Activated CD4-positive, alpha-beta memory T cell treated with anti-CD3 and anti-CD28 coated beads for 36 hours (primary cell): ENCODE results near the gene TMEM107. TPM values are rescaled to one million over a fixed set of nuclear protein-coding genes. Genes with fewer than 3 reads are reported as not detected.

Experiments used
- CTCF ChIA-PET: fragments of 350-600 bp; sonication (Branson Sonifier 250); formaldehyde crosslinking; loops from one replicate; lab custom pipeline; 2021; ENCODE audit warnings: antibody characterized with exemption, inconsistent platforms; lab: Charles Lee
- POLR2A ChIA-PET: fragments of 350-600 bp; sonication (Branson Sonifier 250); formaldehyde crosslinking; loops from one replicate; lab custom pipeline; 2021; ENCODE audit warnings: antibody characterized with exemption; lab: Charles Lee
- DNase-seq: peaks from one replicate; pipeline ENCODE4 v3.0.0-alpha.2; 2020
- H3K27ac Mint-ChIP-seq: one replicate; pipeline ENCODE4 v1.8.0; 2021; ENCODE audit warnings: mixed read lengths
- H3K27me3 Mint-ChIP-seq: one replicate; pipeline ENCODE4 v1.8.0; 2021; ENCODE audit warnings: mixed read lengths
- H3K36me3 Mint-ChIP-seq: one replicate; pipeline ENCODE4 v1.8.0; 2021; ENCODE audit warnings: mixed read lengths
- H3K4me1 Mint-ChIP-seq: one replicate; pipeline ENCODE4 v1.8.0; 2021; ENCODE audit warnings: low read depth, mixed read lengths
- H3K4me3 Mint-ChIP-seq: one replicate; pipeline ENCODE4 v1.8.0; 2021; ENCODE audit warnings: mild to moderate bottlenecking, mixed read lengths
- H3K9me3 Mint-ChIP-seq: one replicate; pipeline ENCODE4 v1.8.0; 2021; ENCODE audit warnings: mixed read lengths
- intact Hi-C: fragments of 100-400 bp; cut with micrococcal nuclease; formaldehyde crosslinking; loops from one replicate; pipeline ENCODE4 v1.15.1; 2023
- total RNA-seq, 2 experiments: library from RNA; stranded (reverse); gene quantifications; one replicate each; pipeline ENCODE4 v1.2.3, GENCODE V29; 2021

The TMEM107 gene
- total RNA-seq, 2 experiments from 2014 or later: 32.6 to 35.3 TPM

- intact Hi-C loops: no loop called here
- DNase-seq: peak; percentile 43
- no peaks in the 10 kb centered on the region for H3K27me3 Mint-ChIP-seq
- ChIA-PET POLR2A (interaction anchor here (0.7 to 4.5 kb wide), 5 partner anchors 12 to 216 kb away, joined by 3 to 146 read pairs (median 3); no protein-coding TSS in a partner anchor), CTCF (interaction anchor here (1.1 to 8.7 kb wide), 6 partner anchors 10 to 60 kb away, joined by 3 to 62 read pairs (median 6); partner anchors contain the start of genes ALOXE3 and HES7)
- H3K4me3 Mint-ChIP-seq: peak overlapping the region; percentile 86
- peaks cover 52% of the 10 kb centered on the region for H3K4me1 Mint-ChIP-seq
- H3K27ac Mint-ChIP-seq: peak overlapping the region; percentile 92
- peaks cover 24% of the 10 kb centered on the region for H3K36me3 Mint-ChIP-seq
- no peaks in the 10 kb centered on the region for H3K9me3 Mint-ChIP-seq
Observed at GRCh38 chr17:8160741-8161221, 15.4 kb downstream of the TMEM107 start.

GRCh38 chr17:8160224-8160577, 16.0 kb downstream of the TMEM107 start:
- no peak overlapping the region for H3K4me3 Mint-ChIP-seq
- CTCF ChIA-PET: interaction anchor here (0.5 to 8.7 kb wide), 4 partner anchors 21 to 99 kb away, joined by 3 to 62 read pairs (median 24); partner anchors contain the start of gene ALOXE3

GRCh38 chr17:8159459-8160223, 16.5 kb downstream of the TMEM107 start:
- Mint-ChIP-seq H3K27ac (peak overlapping the region; percentile 92), H3K36me3 (peaks cover 24% of the 10 kb centered on the region), H3K9me3 (no peaks in the 10 kb centered on the region), H3K4me1 (peaks cover 56% of the 10 kb centered on the region), H3K4me3 (no peak overlapping the region), H3K27me3 (no peaks in the 10 kb centered on the region)
- no peak for DNase-seq
- intact Hi-C loops: loop anchor here (5.0 kb wide), 1 partner anchor 317 kb away; no protein-coding TSS in a partner anchor
- ChIA-PET CTCF (interaction anchor here (0.5 to 8.7 kb wide), 10 partner anchors 9 to 98 kb away, joined by 3 to 62 read pairs (median 6); partner anchors contain the start of genes ALOXE3 and BORCS6), POLR2A (interaction anchor here (1.2 to 2.1 kb wide), 3 partner anchors 14 to 22 kb away, joined by 3 to 21 read pairs (median 6); partner anchors contain the start of gene TMEM107)

More at GRCh38 chr17:8160224-8160577, 16.0 kb downstream of the TMEM107 start:
- Mint-ChIP-seq H3K36me3 (peaks cover 24% of the 10 kb centered on the region), H3K27ac (peak overlapping the region; percentile 92), H3K27me3 (no peaks in the 10 kb centered on the region), H3K9me3 (no peaks in the 10 kb centered on the region), H3K4me1 (peaks cover 56% of the 10 kb centered on the region)
- intact Hi-C loops: no loop called here
- POLR2A ChIA-PET: interaction anchor here (0.7 to 1.5 kb wide), 2 partner anchors 22 to 28 kb away, joined by 3 to 6 read pairs; no protein-coding TSS in a partner anchor
- DNase-seq: no peak

GRCh38 chr17:8159032-8159400, 17.2 kb downstream of the TMEM107 start:
- DNase-seq: no peak
- peaks cover 24% of the 10 kb centered on the region for H3K36me3 Mint-ChIP-seq
- H3K9me3 Mint-ChIP-seq: no peaks in the 10 kb centered on the region
- intact Hi-C loops: loop anchor here (5.0 kb wide), 1 partner anchor 317 kb away; no protein-coding TSS in a partner anchor
- H3K4me3 Mint-ChIP-seq: no peak overlapping the region
- no peaks in the 10 kb centered on the region for H3K27me3 Mint-ChIP-seq
- H3K27ac Mint-ChIP-seq: peak overlapping the region; percentile 92
- H3K4me1 Mint-ChIP-seq: peaks cover 56% of the 10 kb centered on the region
- ChIA-PET POLR2A (interaction anchor here (1.2 to 2.1 kb wide), 2 partner anchors 14 to 17 kb away, joined by 3 to 21 read pairs; partner anchors contain the start of gene TMEM107), CTCF (interaction anchor here (0.8 to 8.7 kb wide), 11 partner anchors 8 to 98 kb away, joined by 4 to 62 read pairs (median 6); partner anchors contain the start of genes ALOXE3, BORCS6 and HES7)

GRCh38 chr17:8158267-8159031, 17.7 kb downstream of the TMEM107 start:
- Mint-ChIP-seq H3K27me3 (no peaks in the 10 kb centered on the region), H3K27ac (peak overlapping the region; percentile 80), H3K4me3 (peak overlapping the region; percentile 1), H3K36me3 (peaks cover 24% of the 10 kb centered on the region), H3K9me3 (no peaks in the 10 kb centered on the region), H3K4me1 (peaks cover 55% of the 10 kb centered on the region)
- DNase-seq: peak; percentile 93
- POLR2A ChIA-PET: interaction anchor here (0.6 to 2.1 kb wide), 3 partner anchors 15 to 34 kb away, joined by 3 to 21 read pairs (median 7); partner anchors contain the start of genes HES7 and TMEM107
- CTCF ChIA-PET: interaction anchor here (0.6 to 8.7 kb wide), 15 partner anchors 8 to 142 kb away, joined by 3 to 62 read pairs (median 6); partner anchors contain the start of genes ALOXE3, BORCS6 and HES7
- intact Hi-C loops: loop anchor here (5.0 kb wide), 1 partner anchor 316 kb away; no protein-coding TSS in a partner anchor

GRCh38 chr17:8156246-8156992, 19.8 kb downstream of the TMEM107 start:
- Mint-ChIP-seq H3K4me3 (no peak overlapping the region), H3K4me1 (peaks cover 56% of the 10 kb centered on the region), H3K27me3 (no peaks in the 10 kb centered on the region), H3K27ac (no peak overlapping the region), H3K9me3 (no peaks in the 10 kb centered on the region), H3K36me3 (peaks cover 17% of the 10 kb centered on the region)
- DNase-seq: peak; percentile 100
- ChIA-PET CTCF (interaction anchor here (1.0 to 8.7 kb wide), 10 partner anchors 13 to 145 kb away, joined by 3 to 62 read pairs (median 4); partner anchors contain the start of genes ALOXE3 and TMEM107), POLR2A (interaction anchor here (0.9 to 4.5 kb wide), 16 partner anchors 11 to 468 kb away, joined by 3 to 95 read pairs (median 4); partner anchors contain the start of genes CTC1, HES7, TMEM107 and WRAP53)
- intact Hi-C loops: loop anchor here (1.0 to 5.0 kb wide), 8 partner anchors 8 to 314 kb away; partner anchors contain the start of gene CTC1

GRCh38 chr17:8155996-8156245, 20.3 kb downstream of the TMEM107 start:
- Mint-ChIP-seq H3K9me3 (no peaks in the 10 kb centered on the region), H3K27ac (no peak overlapping the region), H3K4me3 (no peak overlapping the region), H3K27me3 (no peaks in the 10 kb centered on the region), H3K36me3 (peaks cover 12% of the 10 kb centered on the region), H3K4me1 (peaks cover 51% of the 10 kb centered on the region)
- CTCF ChIA-PET: interaction anchor here (1.0 to 8.7 kb wide), 8 partner anchors 16 to 145 kb away, joined by 3 to 62 read pairs (median 6); partner anchors contain the start of gene ALOXE3
- intact Hi-C loops: loop anchor here (1.0 to 5.0 kb wide), 8 partner anchors 8 to 314 kb away; partner anchors contain the start of gene CTC1
- POLR2A ChIA-PET: interaction anchor here (0.9 to 4.5 kb wide), 13 partner anchors 8 to 228 kb away, joined by 3 to 95 read pairs (median 4); partner anchors contain the start of genes CTC1, HES7 and TMEM107
- no peak for DNase-seq

- intact Hi-C loops: loop anchor here (5.0 kb wide), 1 partner anchor 313 kb away; no protein-coding TSS in a partner anchor
- Mint-ChIP-seq H3K4me1 (peaks cover 49% of the 10 kb centered on the region), H3K4me3 (no peak overlapping the region), H3K27ac (no peak overlapping the region), H3K36me3 (peaks cover 7% of the 10 kb centered on the region), H3K27me3 (no peaks in the 10 kb centered on the region), H3K9me3 (no peaks in the 10 kb centered on the region)
- ChIA-PET CTCF (interaction anchor here (1.1 to 8.7 kb wide), 6 partner anchors 16 to 45 kb away, joined by 3 to 62 read pairs (median 8); partner anchors contain the start of gene ALOXE3), POLR2A (interaction anchor here (0.5 to 4.5 kb wide), 13 partner anchors 9 to 243 kb away, joined by 3 to 95 read pairs (median 4); partner anchors contain the start of genes CTC1, HES7 and TMEM107)
- DNase-seq: no peak
Observed at GRCh38 chr17:8155231-8155995, 20.8 kb downstream of the TMEM107 start.

GRCh38 chr17:8154608-8155155, 21.5 kb downstream of the TMEM107 start:
- Mint-ChIP-seq H3K27ac (no peak overlapping the region), H3K4me1 (peaks cover 44% of the 10 kb centered on the region)

More at GRCh38 chr17:8154608-8155155, 21.5 kb downstream of the TMEM107 start:
- Mint-ChIP-seq H3K27me3 (no peaks in the 10 kb centered on the region), H3K36me3 (peaks cover 3% of the 10 kb centered on the region), H3K9me3 (no peaks in the 10 kb centered on the region), H3K4me3 (no peak overlapping the region)
- intact Hi-C loops: loop anchor here (5.0 kb wide), 1 partner anchor 312 kb away; no protein-coding TSS in a partner anchor
- POLR2A ChIA-PET: interaction anchor here (2.5 to 5.3 kb wide), 3 partner anchors 9 to 18 kb away, joined by 16 to 95 read pairs (median 34); no protein-coding TSS in a partner anchor
- CTCF ChIA-PET: interaction anchor here (2.2 to 8.7 kb wide), 3 partner anchors 16 to 35 kb away, joined by 12 to 62 read pairs (median 26); partner anchors contain the start of gene ALOXE3
- DNase-seq: no peak
